Fibroblast of the aortic adventitia (primary cell): ENCODE data around the gene FOXP1. TPM values are rescaled to one million over a fixed set of nuclear protein-coding genes. Genes with fewer than 3 reads are reported as not detected.

Experiments
- DNase-seq: peaks from one replicate; pipeline ENCODE4 v3.0.0-alpha.2; 2010; ENCODE audit warnings: low read depth
- H3K4me3 ChIP-seq: 2 replicates; pipeline ENCODE4 v1.5.1; 2011; ENCODE audit warnings: low read depth, mild to moderate bottlenecking, control low read depth, low read length, moderate library complexity
- total RNA-seq: library from RNA; depleted of rRNA; stranded (reverse); fragments of >200 nt; gene quantifications from 2 replicates; pipeline ENCODE4 v1.2.3, GENCODE V29; 2012; ENCODE audit warnings: low replicate concordance
- TF ChIP-seq, protein P1 (sequence below): IDR thresholded peaks from 2 replicates; pipeline ENCODE4 v1.5.1; 2011; ENCODE audit warnings: mild to moderate bottlenecking, low read length, control low read depth, inconsistent platforms; ENCODE audit not compliant: insufficient read depth

Gene FOXP1
- total RNA-seq, 1 donor, result 115 TPM

DNA sequence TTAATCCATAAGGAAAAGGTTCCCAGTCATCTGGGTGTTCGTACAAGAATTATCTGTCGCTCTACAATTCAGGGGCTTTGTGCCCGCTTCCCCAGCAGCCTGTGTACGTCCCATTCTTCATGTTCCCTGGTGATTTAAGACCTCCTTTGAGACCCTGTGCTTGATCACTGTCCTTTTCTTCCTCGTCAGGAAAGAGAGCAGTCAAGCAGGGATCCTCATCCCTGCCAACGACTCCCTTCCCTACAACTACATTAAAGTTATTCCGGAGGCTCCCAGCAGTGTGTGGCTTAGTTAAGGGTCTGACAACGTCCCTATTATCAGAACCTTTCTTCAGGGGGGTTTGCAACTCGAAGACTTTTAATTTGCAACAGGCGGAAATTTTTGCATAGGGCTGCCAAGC lies 175.7 kb downstream of the FOXP1 start:
- no peak overlapping the region for H3K4me3 ChIP-seq
- no peak for DNase-seq
- TF ChIP-seq, protein P1, sequence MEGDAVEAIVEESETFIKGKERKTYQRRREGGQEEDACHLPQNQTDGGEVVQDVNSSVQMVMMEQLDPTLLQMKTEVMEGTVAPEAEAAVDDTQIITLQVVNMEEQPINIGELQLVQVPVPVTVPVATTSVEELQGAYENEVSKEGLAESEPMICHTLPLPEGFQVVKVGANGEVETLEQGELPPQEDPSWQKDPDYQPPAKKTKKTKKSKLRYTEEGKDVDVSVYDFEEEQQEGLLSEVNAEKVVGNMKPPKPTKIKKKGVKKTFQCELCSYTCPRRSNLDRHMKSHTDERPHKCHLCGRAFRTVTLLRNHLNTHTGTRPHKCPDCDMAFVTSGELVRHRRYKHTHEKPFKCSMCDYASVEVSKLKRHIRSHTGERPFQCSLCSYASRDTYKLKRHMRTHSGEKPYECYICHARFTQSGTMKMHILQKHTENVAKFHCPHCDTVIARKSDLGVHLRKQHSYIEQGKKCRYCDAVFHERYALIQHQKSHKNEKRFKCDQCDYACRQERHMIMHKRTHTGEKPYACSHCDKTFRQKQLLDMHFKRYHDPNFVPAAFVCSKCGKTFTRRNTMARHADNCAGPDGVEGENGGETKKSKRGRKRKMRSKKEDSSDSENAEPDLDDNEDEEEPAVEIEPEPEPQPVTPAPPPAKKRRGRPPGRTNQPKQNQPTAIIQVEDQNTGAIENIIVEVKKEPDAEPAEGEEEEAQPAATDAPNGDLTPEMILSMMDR, result no peak

DNA sequence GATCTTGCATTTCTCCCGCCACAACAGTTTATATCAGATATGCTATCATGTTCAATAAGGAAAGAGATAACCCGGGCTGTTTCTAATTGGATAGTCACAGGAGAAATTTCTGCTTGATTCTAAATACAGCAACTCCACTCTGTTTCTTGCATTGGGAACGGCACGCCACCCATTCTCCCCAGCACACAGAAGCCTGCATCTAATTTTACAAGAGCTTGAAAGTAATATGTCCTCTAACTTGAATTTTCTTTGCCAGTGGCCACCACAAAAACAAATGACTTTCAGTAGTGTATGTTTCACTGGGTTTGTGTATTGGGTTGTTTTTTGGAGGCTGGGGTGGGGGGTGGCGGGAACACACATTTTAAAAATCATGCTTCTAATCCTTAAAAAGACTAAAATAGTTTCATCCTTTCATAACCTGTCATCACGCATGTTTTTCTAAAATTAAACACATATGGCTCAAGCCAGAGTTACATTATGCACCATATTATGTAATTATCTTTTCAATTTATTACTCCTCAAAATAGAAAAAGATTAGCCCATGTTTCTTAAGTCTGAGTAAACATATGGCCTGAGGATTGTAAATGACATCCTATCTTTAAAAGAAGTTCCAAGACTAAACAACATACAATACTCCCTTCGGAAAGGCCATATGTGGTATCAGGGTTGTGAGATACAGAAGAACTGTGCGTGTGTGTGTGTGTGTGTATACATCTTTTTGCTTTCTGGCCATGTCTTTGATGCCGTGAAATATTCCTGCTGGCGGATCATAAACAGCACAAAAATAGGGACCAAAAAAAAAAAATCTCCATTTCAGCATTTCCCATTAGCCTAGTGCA lies 176.3 kb downstream of the FOXP1 start:
- DNase-seq, result no peak
- no peak overlapping the region for H3K4me3 ChIP-seq
- TF ChIP-seq, protein P1, result no peak

DNA sequence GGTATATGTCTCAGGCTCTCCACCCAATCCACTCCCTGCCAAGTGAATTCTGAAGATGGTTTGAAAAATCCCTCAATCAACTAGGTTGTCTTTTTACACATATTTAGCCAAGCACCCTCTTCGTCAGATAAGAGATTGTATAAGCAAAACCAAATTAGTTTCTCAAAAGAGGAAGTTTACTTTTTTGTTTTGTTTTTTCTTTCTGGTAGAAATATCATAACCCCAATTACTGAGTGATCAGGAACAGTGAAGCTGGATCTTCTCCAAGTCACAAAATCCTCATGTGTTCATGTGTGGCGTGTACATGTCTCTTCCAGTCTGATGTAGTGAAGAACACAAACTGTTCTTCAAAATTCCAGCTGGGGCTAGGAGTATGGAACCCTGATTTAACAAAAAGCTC lies 180.6 kb downstream of the FOXP1 start:
- no peak for DNase-seq
- H3K4me3 ChIP-seq, result no peak overlapping the region
- TF ChIP-seq, protein P1, result no peak

DNA sequence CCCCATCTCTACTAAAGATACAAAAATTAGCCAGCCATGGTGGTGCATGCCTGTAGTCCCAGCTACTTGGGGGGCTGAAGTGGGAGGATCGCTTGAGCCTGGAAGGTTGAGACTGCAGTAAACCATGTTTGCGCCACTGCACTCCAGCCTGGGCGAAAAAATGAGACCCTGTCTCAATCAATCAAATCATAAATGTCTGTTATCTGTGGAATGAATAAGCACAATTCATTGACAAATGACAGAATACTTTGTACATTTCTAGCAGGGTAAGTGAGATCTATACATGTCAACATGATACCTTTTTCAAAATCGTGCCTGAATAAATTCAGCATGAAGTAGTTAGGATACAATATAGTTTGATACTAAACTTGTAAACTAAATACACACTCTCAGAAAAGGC lies 181.2 kb downstream of the FOXP1 start:
- TF ChIP-seq, protein P1, result no peak
- no peak for DNase-seq
- no peak overlapping the region for H3K4me3 ChIP-seq

DNA sequence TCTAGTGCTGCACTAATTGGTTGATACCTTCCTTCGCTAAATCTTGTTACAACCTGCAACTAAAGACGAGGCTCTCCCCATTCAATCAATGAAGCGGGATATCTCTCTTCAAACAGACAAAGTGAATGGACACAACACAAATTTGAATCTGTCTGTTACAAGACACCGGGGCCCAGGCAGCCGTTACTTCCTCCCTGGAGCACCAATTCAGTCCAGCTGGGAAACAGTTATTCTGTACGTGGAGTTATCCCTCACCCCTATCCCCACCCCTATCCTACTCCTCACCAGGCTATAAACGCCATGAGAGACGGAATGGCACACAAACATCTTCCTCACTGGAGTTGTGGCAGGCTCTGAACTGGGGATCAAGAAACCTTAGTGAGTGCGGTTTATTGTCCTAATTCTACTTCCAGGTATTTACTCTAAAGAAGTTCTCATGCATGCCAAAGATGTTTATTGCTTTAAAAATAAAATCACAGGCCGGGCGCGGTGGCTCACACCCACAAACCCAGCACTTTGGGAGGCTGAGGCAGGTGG lies 181.8 kb downstream of the FOXP1 start:
- TF ChIP-seq, protein P1, result no peak
- DNase-seq, result no peak
- H3K4me3 ChIP-seq, result no peak overlapping the region

DNA sequence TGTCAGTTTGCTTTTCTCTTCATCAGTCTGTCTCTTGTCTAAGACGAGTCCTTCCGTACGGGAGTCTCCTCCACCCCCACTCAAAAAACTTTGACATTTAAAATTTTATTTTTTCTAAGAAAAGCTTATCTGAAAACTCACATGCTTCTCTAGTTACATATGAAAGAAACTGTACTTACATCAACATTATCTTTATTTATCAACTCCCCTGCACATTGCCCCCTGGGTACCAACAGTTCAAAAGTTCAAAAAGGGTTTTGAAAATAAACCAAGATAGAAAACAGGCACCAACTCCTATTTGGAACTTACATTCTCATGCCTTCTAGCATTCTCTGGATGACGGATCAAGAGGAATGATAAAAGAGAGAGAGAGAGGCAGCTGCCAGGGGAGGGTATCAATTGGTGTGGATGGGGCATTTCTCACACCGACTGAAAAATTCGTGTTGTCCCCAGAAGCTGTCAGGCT lies 182.5 kb downstream of the FOXP1 start:
- TF ChIP-seq, protein P1, result no peak
- DNase-seq, result no peak
- H3K4me3 ChIP-seq, result no peak overlapping the region
